Neural progenitor cell (in vitro differentiated cells): Measurements from ENCODE around the gene GALNTL6.

Source experiments
- EZH2 ChIP-seq: fragments of 200-600 bp; sonication (generic); IDR thresholded peaks from 2 replicates; pipeline ENCODE4 v1.6.1; 2017; ENCODE audit warnings: antibody characterized with exemption, mild to moderate bottlenecking, moderate library complexity
- TF ChIP-seq, protein P1 (sequence below): fragments of 200-600 bp; sonication (generic); IDR thresholded peaks from 2 replicates; pipeline ENCODE4 v1.5.1; 2017; ENCODE audit warnings: antibody characterized with exemption, mild to moderate bottlenecking

DNA sequence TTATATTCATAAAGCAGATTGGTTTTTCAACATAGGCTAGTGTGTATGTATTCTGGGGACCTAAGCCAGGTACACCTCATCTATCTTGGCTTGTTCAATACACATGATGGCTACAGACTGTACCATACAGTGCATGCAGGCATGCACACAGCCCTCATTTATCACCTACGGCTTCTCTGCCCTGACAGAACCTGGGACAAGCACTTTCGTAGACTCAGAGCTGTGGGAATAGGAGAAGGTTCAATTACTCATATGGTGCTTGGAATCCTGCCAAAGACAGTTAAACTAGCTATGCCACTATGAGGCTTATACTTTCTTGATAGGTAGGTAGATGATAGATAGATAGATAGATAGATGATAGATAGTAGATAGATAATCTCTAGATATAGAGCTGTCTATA, 457.2 kb downstream of the GALNTL6 start:
- TF ChIP-seq, protein P1, sequence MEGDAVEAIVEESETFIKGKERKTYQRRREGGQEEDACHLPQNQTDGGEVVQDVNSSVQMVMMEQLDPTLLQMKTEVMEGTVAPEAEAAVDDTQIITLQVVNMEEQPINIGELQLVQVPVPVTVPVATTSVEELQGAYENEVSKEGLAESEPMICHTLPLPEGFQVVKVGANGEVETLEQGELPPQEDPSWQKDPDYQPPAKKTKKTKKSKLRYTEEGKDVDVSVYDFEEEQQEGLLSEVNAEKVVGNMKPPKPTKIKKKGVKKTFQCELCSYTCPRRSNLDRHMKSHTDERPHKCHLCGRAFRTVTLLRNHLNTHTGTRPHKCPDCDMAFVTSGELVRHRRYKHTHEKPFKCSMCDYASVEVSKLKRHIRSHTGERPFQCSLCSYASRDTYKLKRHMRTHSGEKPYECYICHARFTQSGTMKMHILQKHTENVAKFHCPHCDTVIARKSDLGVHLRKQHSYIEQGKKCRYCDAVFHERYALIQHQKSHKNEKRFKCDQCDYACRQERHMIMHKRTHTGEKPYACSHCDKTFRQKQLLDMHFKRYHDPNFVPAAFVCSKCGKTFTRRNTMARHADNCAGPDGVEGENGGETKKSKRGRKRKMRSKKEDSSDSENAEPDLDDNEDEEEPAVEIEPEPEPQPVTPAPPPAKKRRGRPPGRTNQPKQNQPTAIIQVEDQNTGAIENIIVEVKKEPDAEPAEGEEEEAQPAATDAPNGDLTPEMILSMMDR, result no peak
- no peak for TF ChIP-seq EZH2
